Ascending aorta (tissue), 2 donors: ENCODE data around the gene RYR3. TPM values are rescaled to one million over a fixed set of nuclear protein-coding genes. Genes with fewer than 3 reads are reported as not detected.

Experiments used
- DNase-seq, 2 donors: peaks; one replicate each; pipeline ENCODE4 v3.0.0-alpha.2; 2019; ENCODE audit warnings: low spot score in 2 of 2
- H3K27ac ChIP-seq, 2 donors: fragments of 200-600 bp; sonication (generic); one replicate each; pipeline ENCODE4 v1.5.1; 2016 to 2017; ENCODE audit warnings: mild to moderate bottlenecking in 1 of 2
- H3K27me3 ChIP-seq: fragments of 200-600 bp; sonication (generic); one replicate; pipeline ENCODE4 v1.5.1; 2017
- H3K36me3 ChIP-seq, 2 donors: fragments of 200-600 bp; sonication (generic); one replicate each; pipeline ENCODE4 v1.5.1; 2016
- H3K4me1 ChIP-seq, 2 donors: fragments of 200-600 bp; sonication (generic); one replicate each; pipeline ENCODE4 v1.5.1; 2016 to 2017; ENCODE audit warnings: mild to moderate bottlenecking in 1 of 2
- H3K4me3 ChIP-seq, 2 donors: fragments of 200-600 bp; sonication (generic); one replicate each; pipeline ENCODE4 v1.5.1; 2016 to 2017; ENCODE audit warnings: mild to moderate bottlenecking in 1 of 2
- H3K9me3 ChIP-seq, 2 donors: fragments of 200-600 bp; sonication (generic); one replicate each; pipeline ENCODE4 v1.5.1; 2016
- CTCF ChIP-seq, 3 experiments: fragments of 200-600 bp in 2 of 3; fragments of 450-650 bp in 1 of 3; sonication (generic) in 2 of 3; IDR thresholded peaks; one replicate each; pipeline ENCODE4 v1.5.1; 2016 to 2019; ENCODE audit warnings: antibody characterized with exemption in 3 of 3, mild to moderate bottlenecking in 1 of 3, moderate library complexity in 1 of 3
- intact Hi-C: fragments of 100-400 bp; cut with DNase I; formaldehyde crosslinking; loops from one replicate; pipeline ENCODE4 v1.15.1; 2023
- total RNA-seq: library from RNA; depleted of rRNA; stranded (reverse); fragments of >200 nt; gene quantifications from one replicate; pipeline ENCODE4 v1.1.0, GENCODE V29; 2016

The RYR3 gene
- total RNA-seq, 1 donor from 2014 or later = 3.1 TPM

- Histone ChIP-seq H3K4me3 (no peak overlapping the region), H3K27ac (no peak overlapping the region), H3K9me3 (no peaks in the 10 kb centered on the region), H3K36me3 (no peaks in the 10 kb centered on the region), H3K27me3 (no peaks in the 10 kb centered on the region), H3K4me1 (no peaks in the 10 kb centered on the region)
- TF ChIP-seq CTCF (IDR thresholded peaks at IDR 0.05) = no peak
- intact Hi-C loops = loop anchor here (10.0 kb wide), 1 partner anchor 65 kb away; no protein-coding TSS in a partner anchor
- no peak for DNase-seq
These were observed 178.6 kb downstream of the RYR3 start for GRCh38 chr15:33489335-33489734.

- no peak for DNase-seq
- H3K4me1 ChIP-seq = no peaks in the 10 kb centered on the region
- no peak overlapping the region for H3K4me3 ChIP-seq
- no peaks in the 10 kb centered on the region for H3K27me3 ChIP-seq
- TF ChIP-seq CTCF (IDR thresholded peaks at IDR 0.05) = no peak
- intact Hi-C loops = no loop called here
- H3K9me3 ChIP-seq = no peaks in the 10 kb centered on the region
- H3K36me3 ChIP-seq = no peaks in the 10 kb centered on the region
- no peak overlapping the region for H3K27ac ChIP-seq
These were observed 179.9 kb downstream of the RYR3 start for GRCh38 chr15:33490703-33491102.

GRCh38 chr15:33492434-33493052 lies 181.8 kb downstream of the RYR3 start:
- no peak overlapping the region for H3K4me3 ChIP-seq
- intact Hi-C loops = no loop called here
- DNase-seq = no peak
- no peak overlapping the region for H3K27ac ChIP-seq
- H3K4me1 ChIP-seq = no peaks in the 10 kb centered on the region
- H3K27me3 ChIP-seq = no peaks in the 10 kb centered on the region
- H3K36me3 ChIP-seq = no peaks in the 10 kb centered on the region
- no peaks in the 10 kb centered on the region for H3K9me3 ChIP-seq
- TF ChIP-seq CTCF (IDR thresholded peaks at IDR 0.05) = no peak

- intact Hi-C loops = no loop called here
- no peak for DNase-seq
- H3K27ac ChIP-seq = no peak overlapping the region
- no peaks in the 10 kb centered on the region for H3K4me1 ChIP-seq
- H3K4me3 ChIP-seq = no peak overlapping the region
- no peaks in the 10 kb centered on the region for H3K36me3 ChIP-seq
- H3K9me3 ChIP-seq = no peaks in the 10 kb centered on the region
- no peaks in the 10 kb centered on the region for H3K27me3 ChIP-seq
- TF ChIP-seq CTCF (IDR thresholded peaks at IDR 0.05) = no peak
These were observed 183.5 kb downstream of the RYR3 start for GRCh38 chr15:33494306-33494705.

GRCh38 chr15:33500432-33501195 lies 189.8 kb downstream of the RYR3 start:
- intact Hi-C loops = no loop called here
- H3K27ac ChIP-seq = no peak overlapping the region
- H3K4me3 ChIP-seq = no peak overlapping the region
- no peaks in the 10 kb centered on the region for H3K36me3 ChIP-seq
- H3K27me3 ChIP-seq = no peaks in the 10 kb centered on the region
- TF ChIP-seq CTCF (IDR thresholded peaks at IDR 0.05) = no peak
- no peak for DNase-seq
- no peaks in the 10 kb centered on the region for H3K9me3 ChIP-seq
- no peaks in the 10 kb centered on the region for H3K4me1 ChIP-seq
